B cell (primary cell): ENCODE data around the gene KPNA1. TPM values are rescaled to one million over a fixed set of nuclear protein-coding genes. Genes with fewer than 3 reads are reported as not detected.

Experiments used
- ATAC-seq: fragments of 200-7000 bp; cut with Tn5 transposase; one replicate; pipeline ENCODE4 v1.10.0; 2021; ENCODE audit warnings: low read depth, mild to moderate bottlenecking, moderate number of reproducible peaks, moderate library complexity
- CTCF ChIA-PET: fragments of 350-600 bp; sonication (Branson Sonifier 250); formaldehyde crosslinking; loops from one replicate; lab custom pipeline; 2021; ENCODE audit warnings: antibody characterized with exemption, inconsistent platforms; lab: Charles Lee
- POLR2A ChIA-PET: fragments of 350-600 bp; sonication (Branson Sonifier 250); formaldehyde crosslinking; loops from one replicate; lab custom pipeline; 2021; ENCODE audit warnings: antibody characterized with exemption; lab: Charles Lee
- DNase-seq: peaks from one replicate; pipeline ENCODE4 v3.0.0; 2013
- H2AFZ ChIP-seq: 2 replicates; pipeline ENCODE4 v1.6.1; 2012; ENCODE audit warnings: mild to moderate bottlenecking, low read depth, low read length; ENCODE audit not compliant: insufficient read depth, poor library complexity, severe bottlenecking
- H3K27ac ChIP-seq, 2 donors: 1 replicate in 1 of 2; 2 replicates in 1 of 2; pipeline ENCODE4 v1.5.1; 2012 to 2013; ENCODE audit warnings: low read length in 2 of 2, mild to moderate bottlenecking in 2 of 2, moderate library complexity in 1 of 2
- H3K27me3 ChIP-seq, 4 experiments: fragments of 200-600 bp in 1 of 4; sonication (generic) in 1 of 4; replicated peaks in 1 of 4; 1 replicate in 2 of 4; 2 replicates in 2 of 4; pipeline versions ENCODE4 v1.6.1 to v1.7.0; 2013 to 2016; ENCODE audit warnings: low read length in 3 of 4, mild to moderate bottlenecking in 2 of 4, mixed read lengths in 1 of 4, moderate library complexity in 1 of 4; ENCODE audit not compliant: insufficient read depth in 4 of 4, control insufficient read depth in 3 of 4; ENCODE audit errors: control extremely low read depth in 1 of 4
- H3K36me3 ChIP-seq, 2 experiments: replicated peaks in 1 of 2; 1 replicate in 1 of 2; 2 replicates in 1 of 2; pipeline versions ENCODE4 v1.6.1 to v1.7.1; 2013; ENCODE audit warnings: low read length in 1 of 2; ENCODE audit not compliant: insufficient read depth in 2 of 2, control insufficient read depth in 1 of 2; ENCODE audit errors: control extremely low read depth in 1 of 2, extremely low read depth in 1 of 2
- H3K4me1 ChIP-seq, 2 donors: fragments of 200-600 bp in 1 of 2; sonication (generic) in 1 of 2; 1 replicate in 1 of 2; 2 replicates in 1 of 2; pipeline versions ENCODE4 v1.5.1 to v1.6.1; 2013 to 2017; ENCODE audit warnings: low read length in 2 of 2; ENCODE audit not compliant: control insufficient read depth in 2 of 2, insufficient read depth in 2 of 2
- H3K4me2 ChIP-seq: replicated peaks from 2 replicates; pipeline ENCODE3; 2012; ENCODE audit warnings: mild to moderate bottlenecking, low read depth, low read length; ENCODE audit not compliant: poor library complexity, severe bottlenecking
- H3K4me3 ChIP-seq, 5 experiments: fragments of 200-600 bp in 1 of 5; sonication (generic) in 1 of 5; 1 replicate in 3 of 5; 2 replicates in 2 of 5; pipeline versions ENCODE4 v1.5.1 to v1.7.0; 2011 to 2016; ENCODE audit warnings: low read length in 4 of 5, mild to moderate bottlenecking in 4 of 5, low read depth in 2 of 5, control low read depth in 1 of 5, moderate library complexity in 1 of 5; ENCODE audit not compliant: insufficient read depth in 1 of 5; ENCODE audit errors: control extremely low read depth in 1 of 5, extremely low read depth in 1 of 5
- H3K79me2 ChIP-seq: fragments of 200-600 bp; sonication (generic); one replicate; pipeline ENCODE4 v1.6.0; 2016; ENCODE audit warnings: low read length; ENCODE audit not compliant: control insufficient read depth, insufficient read depth
- H3K9ac ChIP-seq: fragments of 200-600 bp; sonication (generic); 2 replicates; pipeline ENCODE4 v1.6.1; 2017; ENCODE audit warnings: mild to moderate bottlenecking, low read length, moderate library complexity
- H3K9me3 ChIP-seq, 3 donors: one replicate each; pipeline versions ENCODE4 v1.6.1 to v1.7.1; 2013; ENCODE audit warnings: low read length in 2 of 3; ENCODE audit not compliant: control insufficient read depth in 2 of 3, insufficient read depth in 1 of 3; ENCODE audit errors: control extremely low read depth in 1 of 3
- H4K20me1 ChIP-seq: 2 replicates; pipeline ENCODE4 v1.6.0; 2012; ENCODE audit warnings: mild to moderate bottlenecking, low read length; ENCODE audit not compliant: insufficient read depth, control insufficient read depth, poor library complexity, severe bottlenecking
- H3K27ac Mint-ChIP-seq: one replicate; pipeline ENCODE4 v1.8.0; 2021; ENCODE audit warnings: mixed read lengths
- H3K27me3 Mint-ChIP-seq: one replicate; pipeline ENCODE4 v1.8.0; 2021; ENCODE audit warnings: mixed read lengths
- H3K4me1 Mint-ChIP-seq: one replicate; pipeline ENCODE4 v1.8.0; 2021; ENCODE audit warnings: mixed read lengths
- H3K4me3 Mint-ChIP-seq: one replicate; pipeline ENCODE4 v1.8.0; 2021; ENCODE audit warnings: mixed read lengths
- H3K9me3 Mint-ChIP-seq: one replicate; pipeline ENCODE4 v1.8.0; 2022; ENCODE audit warnings: mixed read lengths; ENCODE audit not compliant: insufficient read depth
- CTCF ChIP-seq: fragments of 200-600 bp; IDR thresholded peaks from one replicate; pipeline ENCODE4 v1.8.0; 2022; ENCODE audit warnings: antibody characterized with exemption, mild to moderate bottlenecking
- EZH2 ChIP-seq: IDR thresholded peaks from 2 replicates; pipeline ENCODE4 v1.6.1; 2012; ENCODE audit warnings: borderline replicate concordance, low read depth, mild to moderate bottlenecking, moderate library complexity, low read length; ENCODE audit not compliant: insufficient read depth, poor library complexity, severe bottlenecking
- WGBS: methylation state at CpG from one replicate; pipeline ENCODE4 v1.1.5; 2013; ENCODE audit warnings: missing lambda C conversion rate; ENCODE audit not compliant: insufficient coverage; 5-methylcytosine and 5-hydroxymethylcytosine counted together
- intact Hi-C: fragments of 100-400 bp; cut with micrococcal nuclease; formaldehyde crosslinking; loops from one replicate; pipeline ENCODE4 v1.10.0; 2022
- polyA plus RNA-seq: library from polyadenylated mRNA; depleted of rRNA; stranded (reverse); fragments of >200 nt; gene quantifications from 2 replicates; pipeline ENCODE4 v1.2.3, GENCODE V29; 2012
- total RNA-seq, 2 donors: library from RNA; stranded (reverse); fragments of 120-200 nt in 1 of 2; gene quantifications; 1 replicate in 1 of 2; 2 replicates in 1 of 2; pipeline versions ENCODE4 v1.2.3 to v1.2.4, GENCODE V29; 2013 to 2022

Gene KPNA1
- total and polyA plus RNA-seq, 2 donors (not counting 1 experiment from before 2014, with no cell fraction given), result 14.9 to 79.4 TPM

- ATAC-seq (no peak), DNase-seq (no peak)
- Histone ChIP-seq H2AFZ (no peak overlapping the region), H3K36me3 (peaks cover 2 to 50% of the 10 kb centered on the region in 2 experiments), H3K27me3 (no peaks in the 10 kb centered on the region), H4K20me1 (no peaks in the 10 kb centered on the region), H3K27ac (no peak overlapping the region), H3K9me3 (no peaks in the 10 kb centered on the region), H3K4me2 (no peak overlapping the region), H3K9ac (no peak overlapping the region), H3K4me3 (no peak overlapping the region), H3K4me1 (peaks cover 16 to 31% of the 10 kb centered on the region in 2 donors), H3K79me2 (peaks cover 31% of the 10 kb centered on the region)
- no peaks in the 10 kb centered on the region for H3K9me3 Mint-ChIP-seq
- H3K27ac Mint-ChIP-seq, result peak overlapping the region; percentile 26
- intact Hi-C loops, result no loop called here
- WGBS, result no CpG with 5 or more reads among the region's 1 CpG
- H3K4me1 Mint-ChIP-seq, result peaks cover 29% of the 10 kb centered on the region
- H3K4me3 Mint-ChIP-seq, result no peak overlapping the region
- no peaks in the 10 kb centered on the region for H3K27me3 Mint-ChIP-seq
- ChIA-PET CTCF (interaction anchor here (0.7 to 3.0 kb wide), 2 partner anchors 15 to 17 kb away, joined by 3 to 18 read pairs; no protein-coding TSS in a partner anchor), POLR2A (interaction anchor here (1.1 kb wide), 1 partner anchor 24 kb away, joined by 3 read pairs; the partner anchor contains the start of gene FAM162A)
- TF ChIP-seq CTCF (no peak), EZH2 (no peak)
Observed at GRCh38 chr3:122407946-122408345, 106.8 kb downstream of the KPNA1 start.

DNA sequence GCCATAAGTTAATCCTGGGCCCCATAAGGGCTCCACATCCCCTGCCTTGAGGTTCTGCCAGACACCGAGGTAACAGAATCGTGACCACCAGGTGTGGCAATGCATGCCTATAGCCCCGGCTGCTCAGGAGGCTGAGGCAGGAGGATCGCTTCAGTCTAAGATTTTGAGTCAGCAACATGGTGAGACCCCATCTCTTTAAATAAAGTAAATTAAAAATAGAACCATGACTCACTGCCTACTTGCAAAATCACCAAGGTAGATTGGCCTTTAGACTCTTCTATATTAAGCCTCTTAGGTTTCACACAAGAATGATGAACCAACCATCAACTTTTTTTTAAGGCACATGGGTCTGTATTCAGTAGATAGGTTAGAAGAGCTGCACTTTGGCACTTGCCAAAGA lies 108.5 kb downstream of the KPNA1 start:
- H4K20me1 ChIP-seq, result no peaks in the 10 kb centered on the region
- H3K9ac ChIP-seq, result no peak overlapping the region
- H3K79me2 ChIP-seq, result peaks cover 13% of the 10 kb centered on the region
- Mint-ChIP-seq H3K27me3 (no peaks in the 10 kb centered on the region), H3K4me1 (peaks cover 21% of the 10 kb centered on the region), H3K27ac (no peak overlapping the region), H3K4me3 (no peak overlapping the region), H3K9me3 (no peaks in the 10 kb centered on the region)
- H3K27me3 ChIP-seq, result no peaks in the 10 kb centered on the region
- CTCF ChIA-PET, result interaction anchor here (1.1 kb wide), 1 partner anchor 10 kb away, joined by 4 read pairs; the partner anchor contains the start of gene WDR5B
- H3K36me3 ChIP-seq, result peaks cover 0 to 38% of the 10 kb centered on the region in 2 experiments
- no peaks in the 10 kb centered on the region for H3K9me3 ChIP-seq
- no peak overlapping the region for H3K27ac ChIP-seq
- H3K4me2 ChIP-seq, result no peak overlapping the region
- TF ChIP-seq CTCF (no peak), EZH2 (no peak)
- no peak overlapping the region for H2AFZ ChIP-seq
- DNase-seq, result no peak
- WGBS, result 58% methylated on average over 2 of the region's 4 CpGs
- POLR2A ChIA-PET, result no interaction called here
- ATAC-seq, result no peak
- peaks cover 16 to 28% of the 10 kb centered on the region in 2 donors for H3K4me1 ChIP-seq
- no peak overlapping the region for H3K4me3 ChIP-seq
- intact Hi-C loops, result no loop called here
